Prostate gland (tissue), 2 donors: Measurements from ENCODE around the gene MLYCD.

Experiments
- CTCF ChIP-seq, 4 experiments: fragments of 200-600 bp in 2 of 4; fragments of 450-650 bp in 2 of 4; sonication (generic) in 2 of 4; IDR thresholded peaks; 1 replicate in 3 of 4; 2 replicates in 1 of 4; pipeline ENCODE4 v1.5.1; 2016 to 2019; ENCODE audit warnings: antibody characterized with exemption in 4 of 4, mild to moderate bottlenecking in 2 of 4, moderate library complexity in 2 of 4
- POLR2A ChIP-seq: fragments of 450-650 bp; IDR thresholded peaks from one replicate; pipeline ENCODE4 v1.6.1; 2016; ENCODE audit warnings: antibody characterized with exemption, mild to moderate bottlenecking

DNA sequence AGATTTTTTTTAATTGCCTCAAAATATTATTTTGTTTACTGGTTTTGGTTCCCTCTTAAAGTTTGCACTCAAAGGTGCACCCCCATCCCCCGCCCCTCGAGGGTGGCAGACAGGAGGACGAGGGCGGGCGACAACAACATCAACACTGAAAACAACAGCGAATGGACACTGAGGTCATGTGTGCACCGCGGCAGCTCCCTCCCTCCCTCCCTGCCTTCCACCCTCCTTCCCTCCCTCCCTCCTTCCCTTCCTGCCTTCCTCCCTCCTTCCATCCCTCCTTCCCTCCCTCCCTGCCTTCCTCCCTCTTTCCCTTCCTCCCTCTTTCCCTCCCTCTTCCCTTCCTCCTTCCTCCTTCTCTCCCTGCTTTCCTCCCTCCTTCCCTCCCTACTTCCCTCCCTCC, 52.6 kb downstream of the MLYCD start:
- TF ChIP-seq POLR2A (no peak), CTCF (IDR thresholded peaks at IDR 0.05) (no peak)
